Motor neuron (in vitro differentiated cells): ENCODE data around the gene PRR20G. TPM values are rescaled to one million over a fixed set of nuclear protein-coding genes. Genes with fewer than 3 reads are reported as not detected.
A peak's percentile ranks its signal among the peaks of the same experiment; 100 is the strongest.

Experiments
- ATAC-seq, 8 experiments: fragments of 200-7000 bp; cut with Tn5 transposase; replicated peaks in 6 of 8; 2 replicates each; pipeline ENCODE4 v1.8.0; 2021; ENCODE audit warnings: mild to moderate bottlenecking in 8 of 8, moderate library complexity in 8 of 8
- H3K27ac ChIP-seq, 2 donors: fragments of 250-450 bp; sonication (Bioruptor Pico); 2 replicates each; pipeline ENCODE4 v1.9.0; 2021; ENCODE audit warnings: antibody characterized with exemption in 2 of 2, mild to moderate bottlenecking in 2 of 2, moderate library complexity in 1 of 2
- H3K4me1 ChIP-seq, 2 donors: fragments of 250-450 bp; sonication (Bioruptor Pico); replicated peaks in 1 of 2; 2 replicates each; pipeline ENCODE4 v1.6.1; 2021; ENCODE audit warnings: antibody characterized with exemption in 2 of 2, mild to moderate bottlenecking in 2 of 2, moderate library complexity in 1 of 2
- H3K4me3 ChIP-seq, 5 donors: fragments of 250-450 bp; sonication (Bioruptor Pico); 2 replicates each; pipeline ENCODE4 v1.9.0; 2021; ENCODE audit warnings: antibody characterized with exemption in 5 of 5, mild to moderate bottlenecking in 5 of 5, moderate library complexity in 4 of 5
- WGBS, 10 experiments: fragments of 450-650 bp; shearing (Covaris generic); methylation state at CpG; one replicate each; pipeline ENCODE4 v1.0.0; 2022; 5-methylcytosine and 5-hydroxymethylcytosine counted together
- in situ Hi-C, 9 experiments: fragments of 400-800 bp; cut with MboI; loops; one replicate each; pipeline ENCODE4 v1.15.0; 2021; ENCODE audit warnings: low sequenced_read_pairs in 9 of 9, low pct_unique_long_range_greater_than_20kb in 2 of 9; ENCODE audit not compliant: unreplicated experiment in 9 of 9
- total RNA-seq, 8 experiments: library from RNA; unstranded; fragments of 300-600 nt; gene quantifications; 2 replicates each; pipeline versions ENCODE4 v1.2.3 to v1.2.4, GENCODE V29; 2022

The PRR20G gene
- under 1 TPM in 2 of 8 experiments, not detected in 6; 0.62 to 0.84 TPM for total RNA-seq

DNA sequence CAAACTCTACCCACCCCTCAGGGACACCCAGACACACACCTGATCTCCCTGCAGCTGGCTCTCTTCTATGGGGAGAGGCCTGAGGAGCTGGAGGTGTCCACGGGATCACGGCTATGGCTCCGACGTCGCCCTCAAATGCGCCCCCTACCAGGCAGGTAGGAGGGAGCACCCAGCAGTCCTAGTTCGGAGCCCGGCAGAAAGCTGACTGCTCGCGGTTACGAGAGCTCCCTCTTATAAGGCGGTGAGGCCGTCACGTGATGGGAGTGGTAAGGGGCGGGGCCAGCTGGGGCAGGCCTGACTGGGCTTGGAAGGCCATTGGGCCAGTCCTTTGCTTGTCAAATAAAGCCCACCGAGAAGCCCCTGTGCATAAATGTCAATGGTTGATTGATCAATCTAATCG is at the start of gene PRR20G:
TSS of gene PRR20G (minus strand) at position 207 of the 400 bp plus-strand sequence. CDS start 681 bp downstream, outside the sequence.
- in situ Hi-C loops, result no loop called here
- no peaks in the 10 kb centered on the region for H3K4me1 ChIP-seq

GRCh38 chr3:127337001-127337400 is 49.2 kb upstream of the PRR20G start:
- ATAC-seq, result no peak
- Histone ChIP-seq H3K27ac (no peak overlapping the region), H3K4me1 (no peaks in the 10 kb centered on the region), H3K4me3 (no peak overlapping the region)
- WGBS, 10 experiments, result 43 to 100% (median 83%) methylated on average over 1 to 7 of the region's 7 CpGs; no CpG with 5 or more reads in 4 of the 10 experiments
- in situ Hi-C loops, result no loop called here

More for the DNA sequence above, at the start of gene PRR20G:
- no peak for ATAC-seq
- no peak within 1 kb of the TSS for H3K27ac ChIP-seq
- no peak within 1 kb of the TSS for H3K4me3 ChIP-seq
- 30 to 100% (median 80%) methylated on average over 1 to 11 of the region's 17 CpGs; no CpG with 5 or more reads in 5 of the 10 experiments for WGBS, 10 experiments

DNA sequence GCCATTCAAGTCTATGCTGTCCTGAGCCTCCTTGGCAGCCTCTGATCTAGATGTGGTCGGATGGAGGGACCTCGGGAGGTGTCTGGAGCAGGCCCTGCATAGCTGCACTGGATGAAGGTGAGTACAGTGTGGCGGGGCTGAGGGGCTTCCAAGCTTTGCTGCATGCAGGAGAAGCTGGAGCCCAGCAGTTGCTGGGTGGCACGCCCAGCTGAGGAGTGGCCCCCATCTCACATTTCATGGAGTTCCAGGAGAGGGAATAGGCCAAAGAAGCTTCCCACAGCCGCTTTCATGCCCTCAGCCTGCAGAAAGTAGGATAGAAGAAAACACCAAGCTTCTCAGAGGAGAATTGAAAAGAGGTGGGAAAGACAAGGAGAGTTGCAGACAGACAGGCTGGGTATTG is 48.3 kb upstream of the PRR20G start:
- ATAC-seq, result no peak
- WGBS, 10 experiments, result 6 to 100% (median 86%) methylated on average over 1 to 4 of the region's 5 CpGs; no CpG with 5 or more reads in 4 of the 10 experiments
- no peak overlapping the region for H3K4me3 ChIP-seq
- H3K27ac ChIP-seq, result no peak overlapping the region
- in situ Hi-C loops, result no loop called here
- H3K4me1 ChIP-seq, result no peaks in the 10 kb centered on the region

DNA sequence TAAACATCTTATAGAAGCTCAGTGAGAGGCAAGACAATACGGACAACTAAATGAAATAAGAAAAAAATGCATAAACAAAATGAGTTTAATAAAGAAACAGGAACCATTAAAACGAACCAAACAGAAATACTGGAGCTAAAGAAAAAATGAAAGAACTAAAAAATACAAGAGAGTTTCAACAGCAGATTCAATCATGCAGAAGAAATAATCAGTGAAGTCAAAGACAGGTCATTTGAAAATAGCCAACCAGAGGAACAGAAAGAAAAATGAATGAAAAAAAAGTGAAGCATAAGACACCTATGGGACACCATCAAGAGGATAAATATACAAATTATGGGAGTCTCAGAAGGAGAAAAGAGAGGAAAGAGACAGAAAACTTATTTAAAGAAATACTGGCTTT is 42.5 kb upstream of the PRR20G start:
- Histone ChIP-seq H3K4me3 (no peak overlapping the region), H3K27ac (no peak overlapping the region), H3K4me1 (no peaks in the 10 kb centered on the region)
- 4 to 71% (median 57%) methylated on average over 1 to 2 of the region's 2 CpGs for WGBS, 10 experiments
- ATAC-seq, result no peak
- in situ Hi-C loops, result no loop called here

- no peak overlapping the region for H3K4me3 ChIP-seq
- 17 to 100% (median 73%) methylated on average over 1 to 2 of the region's 2 CpGs for WGBS, 10 experiments
- no peak overlapping the region for H3K27ac ChIP-seq
- no peaks in the 10 kb centered on the region for H3K4me1 ChIP-seq
- ATAC-seq, result no peak
- in situ Hi-C loops, result no loop called here
Measured at GRCh38 chr3:127329631-127330285, 41.9 kb upstream of the PRR20G start.

GRCh38 chr3:127328421-127328820 is 40.6 kb upstream of the PRR20G start:
- no peak overlapping the region for H3K4me3 ChIP-seq
- H3K4me1 ChIP-seq, result no peaks in the 10 kb centered on the region
- in situ Hi-C loops, result no loop called here
- H3K27ac ChIP-seq, result no peak overlapping the region
- no peak for ATAC-seq

DNA sequence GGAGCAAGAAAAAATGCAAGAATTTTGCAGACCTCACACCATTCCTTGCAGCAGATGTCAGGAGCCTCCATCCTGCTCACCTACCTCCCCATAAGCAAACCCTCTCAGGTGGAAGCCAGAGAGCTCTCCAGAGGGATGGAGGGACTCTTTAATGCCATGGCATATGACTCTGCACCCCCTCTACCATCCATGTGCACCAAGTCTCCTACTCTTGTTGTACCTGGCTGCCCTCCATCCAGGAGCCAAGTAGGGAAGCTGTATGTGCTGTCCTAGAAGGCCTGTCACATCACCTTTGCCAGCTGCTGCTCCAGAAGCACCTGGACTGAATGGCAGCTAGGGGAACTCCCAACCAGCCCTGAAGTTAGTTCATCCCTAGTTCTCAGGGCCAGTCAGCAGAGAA is 38.5 kb upstream of the PRR20G start:
- no peak for ATAC-seq
- Histone ChIP-seq H3K4me3 (no peak overlapping the region), H3K27ac (no peak overlapping the region), H3K4me1 (no peaks in the 10 kb centered on the region)
- in situ Hi-C loops, result no loop called here

DNA sequence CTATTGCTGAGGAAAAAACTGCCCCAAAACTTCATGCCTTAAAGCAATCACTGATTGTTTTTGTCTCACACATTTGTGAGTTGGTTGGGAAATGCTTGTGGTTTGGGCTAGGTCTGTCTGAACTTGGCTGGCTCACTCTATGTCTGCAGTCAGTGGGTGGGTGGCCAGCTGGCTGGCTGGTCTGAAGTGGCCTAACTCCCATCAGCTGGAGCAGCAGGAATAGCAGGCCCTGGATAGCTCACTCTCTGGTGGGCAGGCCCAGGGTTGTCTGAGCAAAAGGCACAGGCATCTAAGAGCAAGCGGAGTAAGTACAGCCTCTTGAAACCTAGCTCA is 37.7 kb upstream of the PRR20G start:
- in situ Hi-C loops, result no loop called here
- WGBS, 10 experiments, result 83 to 100% methylated on average over 1 of the region's 1 CpG; no CpG with 5 or more reads in 8 of the 10 experiments
- peak in 1 of 8 experiments; percentile 16 for ATAC-seq
- Histone ChIP-seq H3K4me1 (no peaks in the 10 kb centered on the region), H3K27ac (no peak overlapping the region), H3K4me3 (no peak overlapping the region)

GRCh38 chr3:127324913-127325628 is 37.2 kb upstream of the PRR20G start:
- H3K27ac ChIP-seq, result no peak overlapping the region
- peak in 1 of 8 experiments; percentile 48 for ATAC-seq
- in situ Hi-C loops, result no loop called here
- WGBS, 10 experiments, result 0 to 86% (median 66%) methylated on average over 1 to 4 of the region's 4 CpGs
- H3K4me1 ChIP-seq, result no peaks in the 10 kb centered on the region
- no peak overlapping the region for H3K4me3 ChIP-seq

DNA sequence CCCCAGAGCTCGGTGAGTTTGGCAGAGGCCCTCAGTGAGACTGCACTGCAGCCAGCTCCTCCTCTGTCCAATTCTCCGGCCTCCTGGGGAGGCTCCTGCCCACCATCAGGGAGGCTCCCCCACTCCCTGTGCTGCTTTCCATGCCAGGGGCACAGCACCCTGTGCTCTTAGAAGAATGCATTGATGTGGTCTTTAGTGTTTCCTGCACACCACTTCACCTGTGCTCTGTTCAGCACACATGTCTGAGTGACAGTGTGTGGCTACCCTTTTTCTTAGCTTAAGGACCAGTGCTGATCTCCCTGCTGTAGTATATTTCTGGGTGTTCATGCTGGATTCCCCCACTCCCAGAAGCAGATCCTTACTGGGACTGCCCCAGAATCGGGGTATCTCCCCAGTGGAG is 36.2 kb upstream of the PRR20G start:
- in situ Hi-C loops, result no loop called here
- no peak overlapping the region for H3K27ac ChIP-seq
- ATAC-seq, result no peak
- 0 to 86% (median 29%) methylated on average over 1 to 2 of the region's 3 CpGs; no CpG with 5 or more reads in 6 of the 10 experiments for WGBS, 10 experiments
- H3K4me3 ChIP-seq, result no peak overlapping the region
- no peaks in the 10 kb centered on the region for H3K4me1 ChIP-seq

DNA sequence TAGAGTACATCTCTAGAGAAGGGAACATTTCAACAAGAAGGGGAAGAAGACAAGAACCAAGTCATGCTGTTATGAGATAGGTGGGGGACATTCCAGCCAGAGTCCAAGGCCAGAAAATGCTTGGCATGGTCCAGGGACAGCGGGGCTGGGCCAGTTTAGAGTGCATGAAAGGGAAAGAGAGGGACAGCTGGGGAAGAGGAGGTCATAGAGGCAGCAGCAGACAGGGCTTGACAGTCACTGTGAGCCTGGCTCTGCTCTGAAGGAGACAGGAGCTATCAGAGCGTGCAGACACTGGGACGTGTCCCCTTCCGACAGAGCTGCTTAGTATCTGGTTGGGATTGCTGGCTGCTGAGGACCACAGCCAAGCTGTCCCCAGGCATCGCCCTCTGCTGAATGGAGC is 35.7 kb upstream of the PRR20G start:
- 0 to 100% (median 33%) methylated on average over 1 to 4 of the region's 5 CpGs; no CpG with 5 or more reads in 3 of the 10 experiments for WGBS, 10 experiments
- in situ Hi-C loops, result no loop called here
- Histone ChIP-seq H3K4me1 (no peaks in the 10 kb centered on the region), H3K4me3 (no peak overlapping the region), H3K27ac (no peak overlapping the region)
- ATAC-seq, result no peak

- Histone ChIP-seq H3K4me3 (no peak overlapping the region), H3K27ac (no peak overlapping the region), H3K4me1 (no peaks in the 10 kb centered on the region)
- no peak for ATAC-seq
- in situ Hi-C loops, result no loop called here
- WGBS, 10 experiments, result 4 to 90% (median 56%) methylated on average over 1 to 4 of the region's 4 CpGs; no CpG with 5 or more reads in 2 of the 10 experiments
Measured at GRCh38 chr3:127321371-127321770, 33.5 kb upstream of the PRR20G start.

DNA sequence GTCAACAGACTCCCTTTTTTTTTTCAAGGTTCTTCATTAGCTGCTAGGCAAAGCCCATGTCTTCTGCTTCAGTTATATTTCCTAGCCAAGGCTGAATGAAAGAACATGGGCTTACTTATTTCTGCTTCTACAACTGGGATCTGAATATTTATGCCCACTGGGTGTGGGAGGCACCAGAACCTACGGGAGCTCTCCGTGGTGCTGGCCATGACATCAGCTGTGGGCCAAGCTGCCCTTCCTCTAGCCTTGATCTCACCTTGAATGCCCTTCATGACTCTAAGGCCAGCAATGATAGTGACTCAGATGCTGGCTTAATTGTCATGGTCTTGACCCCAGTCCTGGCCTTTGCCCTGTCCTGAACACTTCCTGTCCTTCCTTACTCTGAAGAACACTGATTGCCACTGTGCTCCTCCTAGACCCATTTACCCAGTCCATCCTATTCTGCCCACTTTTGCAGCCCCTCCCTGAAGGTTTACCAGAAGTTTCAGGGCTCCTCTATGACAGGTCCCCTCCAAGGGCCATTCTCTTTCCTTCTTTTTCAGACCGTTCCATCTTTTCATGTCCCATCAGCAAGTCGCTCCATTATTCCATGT is 32.8 kb upstream of the PRR20G start:
- in situ Hi-C loops, result no loop called here
- Histone ChIP-seq H3K27ac (no peak overlapping the region), H3K4me1 (no peaks in the 10 kb centered on the region), H3K4me3 (no peak overlapping the region)
- 10 to 90% (median 61%) methylated on average over 2 to 4 of the region's 4 CpGs; no CpG with 5 or more reads in 2 of the 10 experiments for WGBS, 10 experiments
- ATAC-seq, result peak in 3 of 8 experiments; percentile 51 to 71 (median 69)
